Mesendoderm (in vitro differentiated cells): Measurements from ENCODE around the gene PRSS8. TPM values are rescaled to one million over a fixed set of nuclear protein-coding genes. Genes with fewer than 3 reads are reported as not detected.

ENCODE experiments used
- DNase-seq: peaks from one replicate; pipeline ENCODE4 v3.0.0; 2013
- H2AK5ac ChIP-seq: 2 replicates; pipeline ENCODE4 v1.6.1; 2013; ENCODE audit warnings: low read length, inconsistent platforms
- H2BK120ac ChIP-seq: 2 replicates; pipeline ENCODE4 v1.6.1; 2013; ENCODE audit warnings: low read depth, mild to moderate bottlenecking, low read length, moderate library complexity, mixed read lengths
- H2BK15ac ChIP-seq: replicated peaks from 2 replicates; pipeline ENCODE4 v1.6.1; 2013; ENCODE audit warnings: low read depth, mild to moderate bottlenecking, moderate library complexity
- H2BK5ac ChIP-seq: 2 replicates; pipeline ENCODE4 v1.6.1; 2013; ENCODE audit warnings: low read length, inconsistent platforms
- H3K18ac ChIP-seq: 2 replicates; pipeline ENCODE4 v1.6.1; 2013; ENCODE audit warnings: mild to moderate bottlenecking, low read length, mixed read lengths
- H3K23ac ChIP-seq: one replicate; pipeline ENCODE4 v1.6.1; 2013; ENCODE audit warnings: low read length
- H3K27ac ChIP-seq: 2 replicates; pipeline ENCODE4 v1.5.1; 2013; ENCODE audit warnings: low read depth, mild to moderate bottlenecking, inconsistent platforms, low read length, moderate library complexity
- H3K27me3 ChIP-seq: 2 replicates; pipeline ENCODE4 v1.6.1; 2013; ENCODE audit warnings: low read length, control low read depth, mild to moderate bottlenecking, inconsistent platforms; ENCODE audit not compliant: insufficient read depth, poor library complexity
- H3K36me3 ChIP-seq: 2 replicates; pipeline ENCODE4 v1.6.1; 2013; ENCODE audit warnings: low read length, inconsistent platforms; ENCODE audit not compliant: control insufficient read depth, insufficient read depth
- H3K4ac ChIP-seq: one replicate; pipeline ENCODE4 v1.6.1; 2013; ENCODE audit warnings: low read depth, mild to moderate bottlenecking, low read length, moderate library complexity
- H3K4me1 ChIP-seq: 2 replicates; pipeline ENCODE4 v1.6.1; 2013; ENCODE audit warnings: low read depth, low read length, inconsistent platforms; ENCODE audit not compliant: control insufficient read depth
- H3K4me2 ChIP-seq: 2 replicates; pipeline ENCODE4 v1.6.1; 2013; ENCODE audit warnings: low read length
- H3K4me3 ChIP-seq: 2 replicates; pipeline ENCODE4 v1.5.1; 2013; ENCODE audit warnings: mild to moderate bottlenecking, low read length
- H3K56ac ChIP-seq: one replicate; pipeline ENCODE4 v1.6.1; 2013; ENCODE audit warnings: low read length
- H3K79me1 ChIP-seq: 2 replicates; pipeline ENCODE4 v1.6.1; 2013; ENCODE audit warnings: low read length, inconsistent platforms
- H3K79me2 ChIP-seq: 2 replicates; pipeline ENCODE4 v1.6.1; 2013; ENCODE audit warnings: mild to moderate bottlenecking, low read length; ENCODE audit not compliant: control insufficient read depth, insufficient read depth
- H3K9ac ChIP-seq: 2 replicates; pipeline ENCODE4 v1.6.1; 2013; ENCODE audit warnings: low read length, inconsistent platforms
- H4K5ac ChIP-seq: one replicate; pipeline ENCODE4 v1.6.1; 2013; ENCODE audit warnings: low read length
- H4K8ac ChIP-seq: one replicate; pipeline ENCODE4 v1.6.1; 2013; ENCODE audit warnings: low read depth, mild to moderate bottlenecking, control low read depth, low read length, moderate library complexity
- WGBS: extraction: QIAGEN DNeasy Blood & Tissue Kit; methylation state at CpG from one replicate; pipeline ENCODE4 v1.1.7; 2013; ENCODE audit warnings: low lambda C conversion rate, missing lambda C conversion rate; ENCODE audit not compliant: insufficient coverage; ENCODE audit errors: extremely low coverage; 5-methylcytosine and 5-hydroxymethylcytosine counted together
- small RNA-seq: library from polyadenylated mRNA; stranded (forward); fragments of <200 nt; extraction: miRNeasy Mini kit (QIAGEN cat#:217004); gene quantifications from one replicate; pipeline ENCODE3, GENCODE V24; 2013; ENCODE audit not compliant: insufficient read depth

The PRSS8 gene

DNA sequence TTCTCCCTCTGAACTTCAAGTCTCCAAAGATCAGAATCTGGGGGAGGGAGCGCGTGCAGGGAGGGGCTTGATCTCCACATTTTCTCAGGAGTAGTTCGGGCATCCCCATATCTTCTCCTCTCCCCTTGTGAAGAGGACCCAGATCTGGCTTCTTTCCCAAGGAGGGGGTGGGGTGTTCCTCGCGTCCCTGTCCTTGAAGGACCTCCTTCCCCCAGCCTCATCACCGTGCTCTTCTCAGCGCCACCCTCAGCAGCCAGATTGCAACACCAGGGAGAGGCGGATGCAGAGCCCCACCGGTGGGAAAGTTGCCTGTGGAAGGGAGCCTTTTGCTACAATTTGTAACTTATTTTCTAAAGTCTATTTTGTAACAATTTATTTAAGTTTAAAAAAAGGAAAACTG lies 52.4 kb downstream of the PRSS8 start:
- Histone ChIP-seq H3K18ac (no peak overlapping the region), H3K36me3 (no peaks in the 10 kb centered on the region), H3K27me3 (no peaks in the 10 kb centered on the region), H3K4me2 (no peak overlapping the region), H3K27ac (no peak overlapping the region), H3K4me3 (no peak overlapping the region), H3K4me1 (no peaks in the 10 kb centered on the region), H2BK15ac (no peak overlapping the region), H3K79me2 (no peaks in the 10 kb centered on the region), H3K23ac (no peak overlapping the region), H2AK5ac (no peak overlapping the region), H3K9ac (no peak overlapping the region), H4K8ac (no peak overlapping the region), H4K5ac (no peak overlapping the region), H3K4ac (no peak overlapping the region), H3K56ac (no peak overlapping the region), H3K79me1 (peaks cover 2% of the 10 kb centered on the region), H2BK120ac (no peak overlapping the region), H2BK5ac (no peak overlapping the region)
- DNase-seq = no peak
- WGBS = no CpG with 5 or more reads among the region's 9 CpGs

- no peak overlapping the region for H3K56ac ChIP-seq
- H2BK120ac ChIP-seq = no peak overlapping the region
- no peak overlapping the region for H3K23ac ChIP-seq
- no peak for DNase-seq
- no peak overlapping the region for H3K18ac ChIP-seq
- H3K9ac ChIP-seq = no peak overlapping the region
- no peaks in the 10 kb centered on the region for H3K79me2 ChIP-seq
- no peak overlapping the region for H4K8ac ChIP-seq
- no peak overlapping the region for H3K4me3 ChIP-seq
- H3K27ac ChIP-seq = no peak overlapping the region
- WGBS = no CpG with 5 or more reads among the region's 14 CpGs
- no peaks in the 10 kb centered on the region for H3K36me3 ChIP-seq
- no peak overlapping the region for H2AK5ac ChIP-seq
- H3K4me2 ChIP-seq = no peak overlapping the region
- H2BK5ac ChIP-seq = no peak overlapping the region
- H3K79me1 ChIP-seq = peaks cover 4% of the 10 kb centered on the region
- H4K5ac ChIP-seq = no peak overlapping the region
- no peaks in the 10 kb centered on the region for H3K4me1 ChIP-seq
- H3K4ac ChIP-seq = no peak overlapping the region
- no peak overlapping the region for H2BK15ac ChIP-seq
- no peaks in the 10 kb centered on the region for H3K27me3 ChIP-seq
Measured at GRCh38 chr16:31082368-31083045, 53.0 kb downstream of the PRSS8 start.

Small RNA genes within 50 kb of the gene (small RNA-seq; reads per million reads assigned to genes)
- gene AC009088.4 = not detected
- gene NDUFA3P6 = not detected
